Endothelial cell of umbilical vein (primary cell): Measurements from ENCODE around the gene ENDOD1. TPM values are rescaled to one million over a fixed set of nuclear protein-coding genes. Genes with fewer than 3 reads are reported as not detected.

Experiments
- BruUV-seq: library from RNA; stranded (reverse); fragments of 400-500 nt; replicated peaks from 2 replicates; lab custom pipeline; 2021; lab: Mats Ljungman, UMichigan
- CTCF ChIA-PET: fragments of 300-600, 350-600 bp; sonication (Branson Sonifier 250); formaldehyde crosslinking; loops from one replicate; lab custom pipeline; 2021; ENCODE audit warnings: antibody characterized with exemption, inconsistent platforms; lab: Charles Lee
- POLR2A ChIA-PET: fragments of 300-600, 350-600 bp; sonication (Branson Sonifier 250); formaldehyde crosslinking; loops from one replicate; lab custom pipeline; 2021; ENCODE audit warnings: antibody characterized with exemption, inconsistent platforms; lab: Charles Lee
- DNase-seq: peaks from one replicate; pipeline ENCODE4 v3.0.0-alpha.2; 2011; ENCODE audit warnings: low read depth, low spot score
- FAIRE-seq: peaks from 2 replicates; lab custom pipeline; 2011; peaks lifted over from hg19 to GRCh38; lab: Jason Lieb, UNC
- H2AFZ ChIP-seq: 2 replicates; pipeline ENCODE4 v1.6.0; 2012; ENCODE audit warnings: low read depth, low read length, control low read depth, inconsistent platforms
- H3K27ac ChIP-seq: 2 replicates; pipeline ENCODE4 v1.5.1; 2011; ENCODE audit warnings: low read depth, mild to moderate bottlenecking, control low read depth, low read length, moderate library complexity; ENCODE audit not compliant: insufficient read depth
- H3K27me3 ChIP-seq, 2 experiments: 2 replicates each; pipeline versions ENCODE4 v1.6.0 to v1.6.1; 2011; ENCODE audit warnings: low read length in 2 of 2, mixed read lengths in 1 of 2; ENCODE audit not compliant: control insufficient read depth in 2 of 2, insufficient read depth in 2 of 2
- H3K36me3 ChIP-seq, 2 experiments: 2 replicates in 1 of 2; 3 replicates in 1 of 2; pipeline ENCODE4 v1.5.1; 2011; ENCODE audit warnings: low read length in 2 of 2, mild to moderate bottlenecking in 1 of 2, moderate library complexity in 1 of 2; ENCODE audit not compliant: control insufficient read depth in 2 of 2, insufficient read depth in 2 of 2; ENCODE audit errors: extremely low read depth in 1 of 2
- H3K4me1 ChIP-seq: 3 replicates; pipeline ENCODE4 v1.5.1; 2011; ENCODE audit warnings: mild to moderate bottlenecking, low read length; ENCODE audit not compliant: control insufficient read depth, insufficient read depth; ENCODE audit errors: extremely low read depth
- H3K4me2 ChIP-seq: 2 replicates; pipeline ENCODE4 v1.6.1; 2011; ENCODE audit warnings: low read length, control low read depth, mixed read lengths; ENCODE audit not compliant: insufficient read depth
- H3K4me3 ChIP-seq, 3 experiments: fragments of 200-600 bp in 1 of 3; sonication (generic), shearing (Covaris generic) in 1 of 3; replicated peaks in 1 of 3; 2 replicates each; pipeline ENCODE4 v1.5.1; 2011 to 2016; ENCODE audit warnings: control low read depth in 3 of 3, low read length in 3 of 3, mild to moderate bottlenecking in 2 of 3, inconsistent platforms in 1 of 3, low read depth in 1 of 3, moderate library complexity in 1 of 3; ENCODE audit not compliant: insufficient read depth in 1 of 3
- H3K79me2 ChIP-seq: 2 replicates; pipeline ENCODE4 v1.6.0; 2012; ENCODE audit warnings: low read length, inconsistent platforms; ENCODE audit not compliant: control insufficient read depth, insufficient read depth
- H3K9ac ChIP-seq: replicated peaks from 2 replicates; pipeline ENCODE3; 2011; ENCODE audit warnings: low read length, control low read depth; ENCODE audit not compliant: insufficient read depth; ENCODE audit errors: extremely low read depth
- H3K9me1 ChIP-seq: replicated peaks from 3 replicates; pipeline ENCODE4 v1.6.0; 2011; ENCODE audit warnings: mild to moderate bottlenecking, low read length; ENCODE audit not compliant: control insufficient read depth, insufficient read depth; ENCODE audit errors: extremely low read depth
- H3K9me3 ChIP-seq: replicated peaks from 2 replicates; pipeline ENCODE4 v1.5.1; 2012; ENCODE audit warnings: low read length, inconsistent platforms; ENCODE audit not compliant: control insufficient read depth, insufficient read depth
- H4K20me1 ChIP-seq: replicated peaks from 2 replicates; pipeline ENCODE3; 2011; ENCODE audit warnings: mild to moderate bottlenecking, low read length; ENCODE audit not compliant: control insufficient read depth, insufficient read depth; ENCODE audit errors: extremely low read depth
- CTCF ChIP-seq, 2 donors: IDR thresholded peaks; 1 replicate in 1 of 2; 2 replicates in 1 of 2; pipeline ENCODE4 v1.5.1; 2011; ENCODE audit warnings: low read length in 2 of 2, mild to moderate bottlenecking in 2 of 2, moderate library complexity in 2 of 2, control low read depth in 1 of 2, inconsistent platforms in 1 of 2, low read depth in 1 of 2; ENCODE audit not compliant: insufficient read depth in 1 of 2; ENCODE audit errors: extremely low read depth in 1 of 2
- EZH2 ChIP-seq: IDR thresholded peaks from 2 replicates; pipeline ENCODE4 v1.6.1; 2012; ENCODE audit warnings: borderline replicate concordance, low read depth, mild to moderate bottlenecking, moderate library complexity, low read length, inconsistent platforms; ENCODE audit not compliant: severe bottlenecking
- FOS ChIP-seq: IDR thresholded peaks from 2 replicates; pipeline ENCODE4 v1.6.1; 2011; ENCODE audit warnings: mild to moderate bottlenecking, low read length, moderate library complexity, borderline replicate concordance; ENCODE audit not compliant: insufficient read depth
- GATA2 ChIP-seq: IDR thresholded peaks from 2 replicates; pipeline ENCODE4 v1.7.0; 2011; ENCODE audit warnings: low read depth, mild to moderate bottlenecking, moderate library complexity, mixed read lengths, low read length; ENCODE audit not compliant: insufficient read length, insufficient read depth
- JUN ChIP-seq: IDR thresholded peaks from 2 replicates; pipeline ENCODE4 v1.6.1; 2011; ENCODE audit warnings: borderline replicate concordance, low read depth; ENCODE audit not compliant: insufficient read length, insufficient read depth
- MAX ChIP-seq: IDR thresholded peaks from 2 replicates; pipeline ENCODE4 v1.6.1; 2011; ENCODE audit not compliant: insufficient read depth, insufficient read length
- MYC ChIP-seq: IDR thresholded peaks from one replicate; pipeline ENCODE4 v1.6.1; 2011; ENCODE audit warnings: mild to moderate bottlenecking, low read depth, low read length
- POLR2A ChIP-seq: IDR thresholded peaks from 2 replicates; pipeline ENCODE4 v1.6.1; 2012; ENCODE audit warnings: low read depth, mild to moderate bottlenecking, control low read depth, low read length
- POLR2AphosphoS5 ChIP-seq: IDR thresholded peaks from 2 replicates; pipeline ENCODE4 v1.6.1; 2012; ENCODE audit warnings: low read depth, mild to moderate bottlenecking, control low read depth, low read length, moderate library complexity; ENCODE audit not compliant: insufficient read depth
- dilution Hi-C: fragments of 300-500 bp; cut with MboI; formaldehyde crosslinking; loops from one replicate; pipeline ENCODE4 v1.15.0; 2019; ENCODE audit warnings: low sequenced_read_pairs; ENCODE audit not compliant: extremely low pct_ligation_motif_present
- intact Hi-C: fragments of 100-400 bp; cut with micrococcal nuclease; formaldehyde crosslinking; loops from one replicate; pipeline ENCODE4 v1.10.0; 2022
- polyA plus RNA-seq, 4 experiments: library from polyadenylated mRNA; depleted of rRNA in 3 of 4; stranded (reverse) in 3 of 4; unstranded in 1 of 4; fragments of >200 nt; gene quantifications; 2 replicates each; pipeline versions ENCODE4 v1.2.1 to v1.2.3, GENCODE V29; 2011 to 2012; ENCODE audit warnings: missing spikeins in 1 of 4
- total RNA-seq: library from RNA; stranded (reverse); gene quantifications from 2 replicates; pipeline ENCODE4 v1.2.3, GENCODE V29; 2021

The ENDOD1 gene
- total and polyA plus RNA-seq, 2 donors (not counting 3 experiments of a cell fraction or from before 2014, with no cell fraction given), result 10.5 to 20.5 TPM

GRCh38 chr11:95132956-95133355, 43.3 kb downstream of the ENDOD1 start:
- POLR2A ChIA-PET, result no interaction called here
- no peaks in the 10 kb centered on the region for H3K4me1 ChIP-seq
- no peaks in the 10 kb centered on the region for H3K9me3 ChIP-seq
- H3K4me3 ChIP-seq, result no peak overlapping the region
- H3K27ac ChIP-seq, result no peak overlapping the region
- no peak overlapping the region for H3K9ac ChIP-seq
- CTCF ChIA-PET, result interaction anchor here (0.6 kb wide), 1 partner anchor 37 kb away, joined by 5 read pairs; no protein-coding TSS in a partner anchor
- intact Hi-C loops, result no loop called here
- H3K9me1 ChIP-seq, result no peaks in the 10 kb centered on the region
- no peaks in the 10 kb centered on the region for H3K27me3 ChIP-seq
- dilution Hi-C loops, result no loop called here
- DNase-seq (no peak), FAIRE-seq (no peak)
- no peaks in the 10 kb centered on the region for H4K20me1 ChIP-seq
- no peaks in the 10 kb centered on the region for H3K79me2 ChIP-seq
- TF ChIP-seq POLR2A (no peak), POLR2AphosphoS5 (no peak), CTCF (IDR thresholded peaks at IDR 0.05; ENCODE audit: extremely low read depth in 1 of 2, insufficient read depth in 1 of 2, low read depth in 1 of 2, low read length in 2 of 2) (no peak), EZH2 (no peak), GATA2 (no peak), FOS (no peak), MYC (no peak), MAX (no peak), JUN (no peak)
- no peak overlapping the region for H3K4me2 ChIP-seq
- peaks cover 0 to 6% of the 10 kb centered on the region in 2 experiments for H3K36me3 ChIP-seq
- no peak overlapping the region for H2AFZ ChIP-seq
- no TSS peak for BruUV-seq
